Activated T-helper 17 cell treated with anti-CD3 and anti-CD28 coated beads, Interleukin-2, amount 50 U/mL, for 72 hours (primary cell): ENCODE data around the gene MEIOB. TPM values are rescaled to one million over a fixed set of nuclear protein-coding genes. Genes with fewer than 3 reads are reported as not detected.
"Not testable (repeated sequence)": the region's sequence is repeated elsewhere in the genome, so short reads cannot be mapped to it uniquely, and the experiment has no call there.

Experiments used
- ATAC-seq: fragments of 150-1000 bp; cut with Tn5 transposase; replicated peaks from 2 replicates; pipeline ENCODE4 v1.10.0; 2021; ENCODE audit warnings: mild to moderate bottlenecking, moderate library complexity
- H3K27ac Mint-ChIP-seq: one replicate; pipeline ENCODE4 v1.8.0; 2022; ENCODE audit warnings: mixed read lengths
- H3K27me3 Mint-ChIP-seq: one replicate; pipeline ENCODE4 v1.8.0; 2022; ENCODE audit warnings: mixed read lengths
- H3K36me3 Mint-ChIP-seq: one replicate; pipeline ENCODE4 v1.8.0; 2022; ENCODE audit warnings: low read depth, mild to moderate bottlenecking, mixed read lengths
- H3K4me1 Mint-ChIP-seq: one replicate; pipeline ENCODE4 v1.8.0; 2022; ENCODE audit warnings: mixed read lengths
- H3K4me3 Mint-ChIP-seq: one replicate; pipeline ENCODE4 v1.8.0; 2022; ENCODE audit warnings: mild to moderate bottlenecking, mixed read lengths
- H3K9me3 Mint-ChIP-seq: one replicate; pipeline ENCODE4 v1.8.0; 2022; ENCODE audit warnings: mixed read lengths
- total RNA-seq, 2 donors: library from RNA; stranded (reverse); gene quantifications; one replicate each; pipeline ENCODE4 v1.2.3, GENCODE V29; 2022

The MEIOB gene
- total RNA-seq, 2 donors from 2014 or later, result 0.79 TPM; not detected in 1

DNA sequence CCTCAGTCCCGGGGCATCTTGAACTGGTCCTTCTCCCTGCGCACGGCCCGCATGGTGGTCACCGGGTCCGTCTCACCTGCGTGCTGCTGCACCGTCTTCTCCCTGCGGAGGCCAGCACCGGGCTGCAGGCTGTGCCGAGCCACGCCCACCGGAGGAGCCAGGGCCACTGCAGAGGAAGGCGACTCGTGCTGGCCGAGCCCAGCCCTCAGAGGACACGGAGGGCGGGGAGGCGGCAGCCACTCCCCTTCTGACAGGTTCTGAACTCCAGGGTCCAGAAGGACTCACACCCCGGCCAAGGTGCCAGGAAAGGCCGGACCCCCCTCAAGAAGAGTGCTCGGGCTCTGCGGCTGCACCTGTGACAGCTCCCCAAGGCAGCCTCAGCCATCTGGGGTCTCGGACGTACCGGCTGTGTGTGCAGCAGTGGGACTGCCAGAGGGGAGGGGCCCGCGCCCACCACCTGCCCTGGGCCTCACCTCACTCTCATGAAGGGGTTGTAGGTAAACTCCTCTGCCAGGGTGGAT is 62.6 kb downstream of the MEIOB start:
- no peak for ATAC-seq
- Mint-ChIP-seq H3K36me3 (peaks cover 53% of the 10 kb centered on the region), H3K9me3 (no peaks in the 10 kb centered on the region), H3K4me1 (peaks cover 9% of the 10 kb centered on the region), H3K4me3 (no peak overlapping the region), H3K27ac (no peak overlapping the region), H3K27me3 (no peaks in the 10 kb centered on the region)

DNA sequence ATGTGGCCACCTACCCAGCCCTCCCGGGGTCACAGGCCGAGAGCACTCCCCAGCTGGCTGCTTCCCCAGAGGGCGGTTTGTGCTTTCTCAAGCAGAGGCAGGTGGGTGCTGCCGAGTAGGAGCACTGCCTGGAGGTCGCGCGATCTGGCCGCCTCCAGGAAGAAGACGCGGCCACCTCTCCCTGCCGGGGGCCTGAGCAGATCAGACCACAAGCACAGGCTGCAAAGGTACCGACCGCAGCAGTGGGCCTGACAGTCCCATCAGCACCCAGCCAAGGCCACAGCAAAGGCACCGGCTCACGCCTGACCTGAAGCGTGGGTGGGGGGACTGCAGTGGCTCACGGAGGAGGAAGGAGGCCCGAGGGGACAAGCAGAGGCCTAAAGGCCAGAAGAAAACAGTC is 63.3 kb downstream of the MEIOB start:
- H3K4me1 Mint-ChIP-seq, result peaks cover 8% of the 10 kb centered on the region
- H3K27ac Mint-ChIP-seq, result no peak overlapping the region
- H3K27me3 Mint-ChIP-seq, result no peaks in the 10 kb centered on the region
- ATAC-seq, result no peak
- H3K9me3 Mint-ChIP-seq, result no peaks in the 10 kb centered on the region
- no peak overlapping the region for H3K4me3 Mint-ChIP-seq
- peaks cover 47% of the 10 kb centered on the region for H3K36me3 Mint-ChIP-seq

GRCh38 chr16:1807626-1808025 is 64.3 kb downstream of the MEIOB start:
- no peaks in the 10 kb centered on the region for H3K27me3 Mint-ChIP-seq
- peaks cover 43% of the 10 kb centered on the region for H3K36me3 Mint-ChIP-seq
- no peaks in the 10 kb centered on the region for H3K4me1 Mint-ChIP-seq
- no peaks in the 10 kb centered on the region for H3K9me3 Mint-ChIP-seq
- no peak overlapping the region for H3K4me3 Mint-ChIP-seq
- no peak overlapping the region for H3K27ac Mint-ChIP-seq
- no peak for ATAC-seq

DNA sequence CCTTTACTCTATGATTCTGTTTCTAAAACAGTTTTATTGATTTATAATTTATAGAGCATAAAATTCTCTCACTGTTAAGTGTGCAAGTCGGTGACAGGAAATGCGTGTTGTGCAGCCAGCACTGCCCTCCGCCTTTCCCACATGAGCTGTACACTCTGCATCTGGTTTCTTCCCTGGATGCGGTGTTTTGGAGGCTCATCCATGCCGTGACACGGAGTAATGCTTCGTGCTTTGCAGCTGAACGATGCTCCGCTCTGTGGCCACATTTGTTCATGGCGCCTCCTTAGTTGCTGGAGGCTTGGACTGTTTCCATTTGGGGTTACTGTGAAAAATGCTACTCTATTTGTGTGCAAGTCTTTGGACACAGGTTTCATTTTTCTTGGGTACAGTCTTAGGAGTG is 71.3 kb downstream of the MEIOB start:
- Mint-ChIP-seq H3K4me3 (no peak overlapping the region), H3K4me1 (no peaks in the 10 kb centered on the region), H3K36me3 (peaks cover 9% of the 10 kb centered on the region), H3K27me3 (no peaks in the 10 kb centered on the region), H3K27ac (no peak overlapping the region), H3K9me3 (peaks cover 8% of the 10 kb centered on the region)
- ATAC-seq, result no peak

- not testable (repeated sequence) for H3K4me1 Mint-ChIP-seq, H3K9me3 Mint-ChIP-seq, H3K27ac Mint-ChIP-seq, H3K27me3 Mint-ChIP-seq, H3K4me3 Mint-ChIP-seq, H3K36me3 Mint-ChIP-seq, ATAC-seq
These were observed 72.7 kb downstream of the MEIOB start for GRCh38 chr16:1799263-1799662.

DNA sequence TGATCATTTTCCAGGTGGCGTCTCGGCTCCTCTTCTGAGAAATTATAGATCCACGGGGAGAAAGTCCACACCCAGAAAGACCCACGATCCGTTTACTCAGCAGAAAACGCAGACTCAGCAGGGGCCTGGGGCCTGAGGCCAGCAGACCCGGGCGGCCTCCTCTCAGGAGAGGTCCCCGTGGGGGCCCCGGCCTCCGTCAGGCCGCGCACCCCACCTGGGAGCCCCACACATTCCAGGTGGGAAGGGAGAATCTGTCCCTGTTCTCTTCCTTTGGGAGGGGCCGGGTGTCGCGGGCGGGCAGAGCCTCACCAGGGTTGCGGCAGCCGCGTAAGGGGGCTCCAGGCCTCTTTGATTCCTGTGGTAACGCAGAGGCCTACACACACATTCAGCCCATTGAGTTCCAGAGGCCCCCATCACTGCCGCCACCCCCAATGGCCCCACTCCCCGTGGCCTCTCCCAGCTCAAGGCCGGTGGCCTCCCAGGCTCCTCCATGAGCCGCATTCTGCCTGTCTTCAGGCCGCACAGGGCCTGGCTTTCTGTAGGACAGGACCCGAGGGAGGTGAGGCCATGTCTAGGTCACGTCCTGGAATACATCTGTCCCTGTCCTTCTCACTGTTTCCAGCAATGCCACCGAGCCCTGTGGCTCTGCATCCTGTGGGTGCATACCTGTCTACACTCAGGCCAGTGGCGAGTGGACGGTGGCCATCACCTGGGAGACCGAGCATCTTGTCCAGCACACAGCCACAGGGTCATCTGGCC is 76.9 kb downstream of the MEIOB start:
- no peak for ATAC-seq
- Mint-ChIP-seq H3K36me3 (no peaks in the 10 kb centered on the region), H3K27me3 (no peaks in the 10 kb centered on the region), H3K4me1 (no peaks in the 10 kb centered on the region), H3K9me3 (peaks cover 8% of the 10 kb centered on the region), H3K27ac (no peak overlapping the region), H3K4me3 (no peak overlapping the region)

DNA sequence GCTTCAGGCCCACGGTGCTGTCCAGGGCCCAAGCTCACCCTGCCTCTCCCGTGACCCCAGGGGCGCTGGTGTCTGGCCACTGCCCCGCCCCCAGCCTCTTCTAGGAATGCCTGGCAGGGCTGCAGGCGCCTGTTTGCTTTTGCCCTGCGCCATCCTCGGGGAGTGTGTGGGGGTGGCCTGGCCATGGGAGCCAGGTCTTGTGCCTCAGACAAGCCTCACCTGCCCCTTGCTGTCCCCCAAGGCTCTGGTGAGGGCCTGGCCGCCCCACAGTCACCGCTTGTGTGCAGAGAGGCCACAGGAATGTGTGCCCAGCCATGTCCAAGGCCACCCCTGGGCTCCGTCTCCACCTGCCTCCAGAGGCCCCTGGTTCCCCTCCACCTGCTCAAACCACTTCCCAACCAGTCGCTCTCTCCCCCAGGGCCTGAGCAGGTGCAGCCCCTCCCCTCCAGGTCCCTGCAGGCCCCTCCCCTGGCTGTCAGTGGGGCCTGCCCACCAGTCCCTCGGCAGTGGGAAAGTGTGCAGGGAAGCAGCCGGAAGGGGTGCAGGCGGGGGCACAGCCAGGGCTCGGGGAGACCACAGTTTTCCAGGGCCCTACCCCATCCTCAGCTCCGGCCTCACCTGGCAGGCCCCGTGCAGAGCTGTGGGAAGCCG is 77.6 kb downstream of the MEIOB start:
- Mint-ChIP-seq H3K4me3 (no peak overlapping the region), H3K9me3 (peaks cover 4% of the 10 kb centered on the region), H3K36me3 (no peaks in the 10 kb centered on the region), H3K27ac (no peak overlapping the region), H3K27me3 (no peaks in the 10 kb centered on the region), H3K4me1 (no peaks in the 10 kb centered on the region)
- no peak for ATAC-seq

DNA sequence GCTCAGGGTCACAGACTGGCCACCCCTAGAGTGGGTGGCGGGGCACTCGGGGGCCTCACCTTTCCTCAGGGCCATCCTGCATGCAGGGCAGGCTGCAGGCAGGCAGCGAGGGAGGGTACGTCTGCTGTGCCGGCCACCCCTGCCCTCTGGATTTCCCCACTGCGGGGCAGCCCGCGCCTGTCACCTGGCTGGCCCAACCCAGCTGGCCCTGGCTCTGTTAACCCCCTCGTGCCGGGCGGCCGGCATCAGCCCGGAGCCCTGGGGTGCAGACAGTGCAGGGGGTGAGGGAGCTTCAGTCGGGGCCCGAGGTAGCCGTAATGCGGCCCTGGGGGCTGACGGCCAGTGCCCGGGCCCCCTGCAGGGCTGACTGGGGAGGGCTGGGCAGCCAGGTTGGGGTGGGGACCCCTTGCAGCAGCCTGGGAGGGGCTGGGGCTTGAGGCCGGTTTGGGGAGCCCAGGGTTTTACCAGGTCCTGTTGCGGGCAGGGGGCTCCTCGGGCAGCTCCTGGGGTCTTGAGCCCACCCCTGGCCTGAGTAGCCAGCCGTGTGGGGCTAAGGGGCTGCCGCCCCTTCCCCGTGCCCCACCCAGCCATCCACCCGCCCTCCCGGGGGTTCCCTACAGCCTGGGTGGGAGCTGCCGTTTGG is 78.3 kb downstream of the MEIOB start, which contains the start of gene IGFALS:
IGFALS (minus strand) TSS at position 128 of the 643 bp plus-strand sequence; CDS start at position 75, 53 bp downstream.
- H3K36me3 Mint-ChIP-seq, result peaks cover 6% of the 10 kb centered on the region
- no peak within 1 kb of the TSS for H3K27ac Mint-ChIP-seq
- peaks cover 3% of the 10 kb centered on the region for H3K4me1 Mint-ChIP-seq
- no peaks in the 10 kb centered on the region for H3K27me3 Mint-ChIP-seq
- no peak for ATAC-seq
- no peaks in the 10 kb centered on the region for H3K9me3 Mint-ChIP-seq
- no peak within 1 kb of the TSS for H3K4me3 Mint-ChIP-seq

GRCh38 chr16:1792836-1793577 is 79.0 kb downstream of the MEIOB start:
- H3K9me3 Mint-ChIP-seq, result no peaks in the 10 kb centered on the region
- peaks cover 7% of the 10 kb centered on the region for H3K36me3 Mint-ChIP-seq
- no peak overlapping the region for H3K27ac Mint-ChIP-seq
- peaks cover 3% of the 10 kb centered on the region for H3K4me1 Mint-ChIP-seq
- no peak for ATAC-seq
- no peaks in the 10 kb centered on the region for H3K27me3 Mint-ChIP-seq
- no peak overlapping the region for H3K4me3 Mint-ChIP-seq

DNA sequence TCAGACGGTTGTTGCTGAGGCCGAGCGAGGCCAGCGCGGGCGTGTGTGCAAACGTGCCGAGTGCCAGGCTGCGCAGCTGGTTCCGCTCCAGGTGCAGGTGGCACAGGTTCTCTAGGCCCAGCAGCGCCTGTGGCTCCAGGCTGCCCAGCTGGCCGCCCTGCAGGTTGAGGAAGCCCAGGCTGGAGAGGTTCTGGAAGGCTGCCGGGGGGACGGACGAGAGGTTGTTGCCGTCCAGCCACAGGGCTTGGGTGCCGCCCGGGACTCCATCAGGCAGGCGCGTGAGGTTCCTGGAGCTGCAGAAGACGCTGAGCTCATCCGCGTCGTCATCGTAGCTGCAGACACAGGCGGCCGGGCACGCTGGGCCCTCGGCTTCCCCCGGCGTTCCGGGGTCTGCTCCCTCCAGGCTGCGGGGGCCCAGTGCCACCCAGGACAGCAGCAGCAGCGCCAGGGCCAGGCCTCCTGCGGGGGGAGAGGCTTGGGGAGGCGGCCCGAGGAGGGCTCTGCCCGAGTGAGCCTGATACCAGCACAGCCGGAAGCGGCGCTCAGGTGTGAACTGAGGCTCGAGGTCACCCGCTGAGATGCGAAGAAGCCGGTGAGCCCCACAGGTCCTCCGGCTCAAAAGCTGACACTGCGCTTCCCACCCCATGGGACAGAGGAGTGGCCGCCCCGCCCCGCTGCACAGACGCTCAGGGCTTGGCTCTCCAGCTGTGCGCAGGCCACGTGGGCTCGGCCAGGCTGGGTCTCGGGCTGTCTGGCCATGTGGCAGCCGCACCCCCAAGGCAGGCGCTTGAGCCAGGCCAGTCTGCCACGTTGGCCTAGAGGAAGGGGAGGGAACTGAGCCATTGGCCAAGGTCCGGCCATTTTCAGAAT is 79.8 kb downstream of the MEIOB start:
- Mint-ChIP-seq H3K4me3 (no peak overlapping the region), H3K4me1 (peaks cover 3% of the 10 kb centered on the region), H3K9me3 (no peaks in the 10 kb centered on the region), H3K27ac (no peak overlapping the region), H3K36me3 (peaks cover 7% of the 10 kb centered on the region), H3K27me3 (no peaks in the 10 kb centered on the region)
- no peak for ATAC-seq

DNA sequence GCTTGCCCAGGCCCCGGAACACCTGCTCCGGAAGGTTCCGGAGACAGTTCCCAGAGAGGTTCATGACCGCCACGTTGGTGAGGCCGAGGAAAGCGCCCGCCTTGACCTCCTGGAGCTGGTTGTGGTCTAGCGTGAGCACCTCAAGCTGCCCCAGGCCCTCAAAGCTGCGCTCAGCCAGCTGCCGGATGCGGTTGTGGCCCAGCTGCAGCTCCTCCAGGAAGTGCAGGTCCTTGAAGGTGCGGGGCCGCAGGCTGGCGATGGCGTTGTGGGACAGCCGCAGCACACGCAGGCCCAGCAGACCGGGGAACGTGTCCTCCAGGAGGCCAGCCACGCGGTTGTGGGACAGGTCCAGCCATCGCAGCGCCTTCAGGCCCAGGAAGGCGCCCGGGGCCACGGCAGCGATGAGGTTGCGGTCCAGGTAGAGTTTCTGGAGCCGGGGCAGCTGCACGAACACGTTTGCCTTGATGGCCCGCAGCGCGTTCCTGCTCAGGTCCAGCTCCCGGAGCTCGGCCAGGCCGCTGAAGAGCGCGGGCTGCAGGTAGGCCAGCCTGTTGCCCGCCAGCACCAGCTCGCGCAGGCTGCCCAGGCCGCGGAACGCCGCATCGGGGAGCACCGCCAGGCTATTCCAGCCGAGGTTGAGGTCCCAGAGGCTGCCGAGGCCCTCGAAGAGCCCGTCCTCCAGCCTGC is 80.6 kb downstream of the MEIOB start:
- Mint-ChIP-seq H3K36me3 (peaks cover 7% of the 10 kb centered on the region), H3K27me3 (no peaks in the 10 kb centered on the region), H3K27ac (no peak overlapping the region), H3K4me1 (peaks cover 3% of the 10 kb centered on the region), H3K9me3 (no peaks in the 10 kb centered on the region), H3K4me3 (no peak overlapping the region)
- ATAC-seq, result no peak

DNA sequence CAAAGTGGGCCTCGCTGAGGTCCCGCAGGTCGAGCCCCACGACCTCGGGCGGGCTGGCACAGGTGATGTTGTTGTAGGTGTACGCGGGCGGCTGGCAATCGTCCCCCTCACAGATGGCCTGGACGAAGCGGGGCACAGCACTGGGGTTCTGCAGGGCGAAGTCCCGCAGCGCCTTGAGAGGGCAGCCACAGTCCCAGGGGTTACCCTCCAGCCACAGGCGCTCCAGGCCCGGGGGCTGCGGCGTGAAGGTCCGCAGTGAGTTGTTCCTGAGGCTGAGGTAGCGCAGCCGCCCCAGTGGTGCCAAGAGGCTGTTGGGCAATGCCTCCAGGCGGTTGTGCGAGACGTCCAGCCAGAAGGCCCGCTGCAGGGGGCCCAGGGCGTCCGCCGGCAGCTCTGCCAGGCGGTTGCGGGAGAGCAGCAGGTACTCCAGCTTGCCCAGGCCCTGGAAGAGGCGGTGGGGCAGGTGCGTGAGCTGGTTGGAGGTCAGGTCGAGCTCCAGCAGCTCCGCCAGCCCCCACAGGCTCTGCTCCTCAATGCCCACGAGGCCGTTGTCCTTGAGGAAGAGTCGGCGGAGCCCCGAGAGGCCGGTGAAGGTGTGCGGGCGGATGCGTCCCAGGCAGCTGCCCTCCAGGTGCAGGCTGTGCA is 81.2 kb downstream of the MEIOB start:
- Mint-ChIP-seq H3K36me3 (peaks cover 7% of the 10 kb centered on the region), H3K27me3 (no peaks in the 10 kb centered on the region), H3K4me3 (no peak overlapping the region), H3K27ac (no peak overlapping the region), H3K9me3 (no peaks in the 10 kb centered on the region), H3K4me1 (peaks cover 3% of the 10 kb centered on the region)
- no peak for ATAC-seq

GRCh38 chr16:1790261-1790610 is 81.7 kb downstream of the MEIOB start:
- Mint-ChIP-seq H3K27ac (no peak overlapping the region), H3K36me3 (peaks cover 9% of the 10 kb centered on the region), H3K4me3 (no peak overlapping the region), H3K9me3 (no peaks in the 10 kb centered on the region), H3K27me3 (no peaks in the 10 kb centered on the region), H3K4me1 (peaks cover 3% of the 10 kb centered on the region)
- no peak for ATAC-seq
